ENCODE data around the gene HLA-DRB1. TPM values are rescaled to one million over a fixed set of nuclear protein-coding genes. Genes with fewer than 3 reads are reported as not detected.

The HLA-DRB1 gene
- total and polyA plus RNA-seq, 8 donors = 9.3 to 165 (median 16.4) TPM

GRCh38 chr6:32562940-32563339 lies 26.7 kb downstream of the HLA-DRB1 start:
- Histone ChIP-seq H3K4me1 (no peaks in the 10 kb centered on the region), H3K9me3 (no peaks in the 10 kb centered on the region), H3K27ac (no peak overlapping the region), H3K27me3 (no peaks in the 10 kb centered on the region), H3K4me3 (no peak overlapping the region), H3K36me3 (no peaks in the 10 kb centered on the region)
- TF ChIP-seq CTCF (IDR thresholded peaks at IDR 0.05) = no peak
- intact Hi-C loops (cut with DNase I) = no loop called here
- no CpG with 5 or more reads among the region's 2 CpGs for WGBS, 2 donors
- FAIRE-seq (peak; percentile 37), DNase-seq (no peak), ATAC-seq (no peak)

- TF ChIP-seq CTCF (IDR thresholded peaks at IDR 0.05) = no peak
- no peak overlapping the region for H3K4me3 ChIP-seq
- ATAC-seq = no peak
- no peak for DNase-seq
- H3K27me3 ChIP-seq = no peaks in the 10 kb centered on the region
- H3K9me3 ChIP-seq = no peaks in the 10 kb centered on the region
- FAIRE-seq = no peak
- H3K4me1 ChIP-seq = no peaks in the 10 kb centered on the region
- WGBS, 2 donors = no CpG with 5 or more reads among the region's 7 CpGs
- intact Hi-C loops (cut with DNase I) = no loop called here
- no peak overlapping the region for H3K27ac ChIP-seq
- H3K36me3 ChIP-seq = no peaks in the 10 kb centered on the region
These were observed 29.9 kb downstream of the HLA-DRB1 start for GRCh38 chr6:32559747-32560146.

DNA sequence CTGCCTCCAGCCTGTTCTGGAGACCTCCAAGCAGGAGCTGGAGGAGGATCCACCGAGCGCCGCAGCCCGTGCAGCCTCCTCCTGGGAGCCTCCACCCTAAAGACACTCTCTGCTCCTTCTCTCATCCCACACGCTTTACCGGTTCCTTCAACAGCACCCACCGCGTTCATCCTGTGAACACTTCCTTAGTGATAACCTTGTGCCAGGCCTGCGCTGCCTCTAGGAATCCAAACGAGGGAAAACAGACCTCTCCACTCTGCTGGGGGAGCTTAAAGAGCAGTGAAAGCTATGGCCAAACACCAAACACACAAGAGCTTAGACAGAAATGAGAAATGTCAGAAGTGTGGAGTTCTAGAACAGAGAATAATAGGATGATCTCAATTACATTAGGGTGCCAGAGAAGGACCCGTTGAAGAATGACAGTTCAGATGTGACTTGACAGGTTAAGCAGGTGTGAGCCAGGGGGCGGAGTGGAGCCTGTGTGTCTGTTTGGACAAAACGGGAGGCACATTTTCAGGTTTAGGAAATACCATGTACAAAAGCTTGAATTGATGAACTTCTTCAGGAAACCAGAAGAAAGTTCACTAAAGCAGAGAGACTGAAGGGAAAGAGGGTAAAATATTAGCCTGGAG lies 31.1 kb downstream of the HLA-DRB1 start:
- TF ChIP-seq CTCF (IDR thresholded peaks at IDR 0.05) = no peak
- no peak overlapping the region for H3K4me3 ChIP-seq
- intact Hi-C loops (cut with DNase I) = no loop called here
- no peaks in the 10 kb centered on the region for H3K9me3 ChIP-seq
- H3K27me3 ChIP-seq = no peaks in the 10 kb centered on the region
- H3K4me1 ChIP-seq = no peaks in the 10 kb centered on the region
- WGBS, 2 donors = 0 to 4% methylated on average over 9 to 11 of the region's 13 CpGs
- H3K36me3 ChIP-seq = no peaks in the 10 kb centered on the region
- ATAC-seq = peak in 2 of 4 donors; percentile 12 to 43
- no peak for FAIRE-seq
- H3K27ac ChIP-seq = no peak overlapping the region
- no peak for DNase-seq

DNA sequence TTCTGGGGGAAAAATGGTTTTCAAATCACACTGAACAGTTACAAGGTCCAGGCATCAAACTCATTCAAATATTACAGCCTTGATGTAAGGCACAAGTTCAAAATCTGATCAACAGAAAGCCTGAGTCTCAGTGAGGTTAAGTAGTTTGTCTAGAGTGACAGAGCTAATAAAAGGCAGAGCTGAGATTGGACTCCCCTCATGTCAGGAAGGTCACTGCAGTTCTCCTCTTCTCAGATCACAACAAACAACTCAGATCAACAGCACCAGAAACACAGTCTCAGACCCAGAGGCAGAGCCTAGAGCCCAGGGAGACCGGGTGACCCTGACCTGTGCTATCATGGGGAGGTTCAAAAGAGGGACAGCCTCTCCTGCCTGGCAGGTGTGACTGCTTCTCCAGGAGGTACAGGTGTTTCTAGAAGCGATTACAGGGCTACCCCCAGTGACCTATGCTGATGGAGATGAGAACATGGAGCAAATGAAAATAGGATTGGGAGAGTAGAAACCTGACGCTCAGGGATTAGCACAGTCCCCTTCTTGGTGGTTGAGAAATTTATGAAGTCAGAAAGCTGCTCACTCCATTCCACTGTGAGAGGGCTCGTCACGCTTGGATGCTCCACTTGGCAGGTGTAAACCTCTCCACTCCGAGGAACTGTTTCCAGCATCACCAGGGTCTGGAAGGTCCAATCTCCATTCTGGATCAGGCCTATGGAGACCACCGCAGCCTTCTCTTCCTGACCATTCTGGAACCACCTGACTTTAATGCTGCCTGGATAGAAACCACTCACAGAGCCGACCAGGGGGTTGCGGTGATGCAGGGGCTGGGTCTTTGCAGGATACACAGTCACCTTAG lies 35.3 kb downstream of the HLA-DRB1 start:
- WGBS, 2 donors = 49 to 84% methylated on average over 5 to 8 of the region's 9 CpGs

More for the DNA sequence above, 35.3 kb downstream of the HLA-DRB1 start:
- no peak for TF ChIP-seq CTCF (IDR thresholded peaks at IDR 0.05)
- intact Hi-C loops (cut with DNase I) = no loop called here
- no peaks in the 10 kb centered on the region for H3K4me1 ChIP-seq
- no peak overlapping the region for H3K4me3 ChIP-seq
- H3K36me3 ChIP-seq = no peaks in the 10 kb centered on the region
- no peak overlapping the region for H3K27ac ChIP-seq
- no peak for FAIRE-seq
- no peak for ATAC-seq
- DNase-seq = no peak
- H3K27me3 ChIP-seq = no peaks in the 10 kb centered on the region
- no peaks in the 10 kb centered on the region for H3K9me3 ChIP-seq
